Measurements from ENCODE around the gene SUSD3.
A peak's percentile ranks its signal among the peaks of the same experiment; 100 is the strongest.
"Not testable (repeated sequence)": the region's sequence is repeated elsewhere in the genome, so short reads cannot be mapped to it uniquely, and the experiment has no call there.

SUSD3 gene

DNA sequence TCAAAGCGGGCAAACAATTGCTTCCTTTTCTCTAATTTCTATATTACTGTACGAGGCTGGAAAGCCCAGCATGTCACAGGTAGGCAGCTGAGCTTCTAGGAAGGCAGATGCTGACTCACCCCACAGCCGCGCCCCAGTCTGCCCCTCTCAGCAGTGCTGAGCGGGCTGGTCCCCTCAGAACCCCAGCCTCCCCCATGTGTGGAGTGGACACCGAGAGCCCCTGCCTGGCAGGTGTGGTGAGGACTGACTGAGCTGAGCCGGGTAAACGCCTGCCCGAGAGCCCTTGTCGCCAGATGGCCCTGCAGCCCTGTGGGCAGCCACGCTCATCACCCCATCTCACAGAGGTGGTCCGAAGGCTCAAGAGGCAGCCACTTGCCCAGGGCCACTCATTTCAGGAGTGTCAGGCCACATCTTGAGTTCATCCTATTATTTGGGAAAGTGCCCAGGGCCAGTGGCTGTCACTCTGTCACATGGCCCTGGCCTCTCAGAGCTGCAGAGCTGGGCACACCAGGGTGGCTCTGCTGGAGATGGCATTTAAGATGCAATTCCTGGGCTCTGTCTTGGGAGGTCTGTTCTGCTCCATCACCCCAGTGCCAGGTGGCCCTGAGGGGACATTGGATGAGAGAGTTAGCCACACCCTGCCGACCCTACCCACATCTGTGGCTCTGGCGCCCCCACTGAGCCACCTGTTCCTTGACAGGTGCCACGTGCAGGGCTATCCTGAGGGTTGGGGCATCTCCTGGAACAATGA, 50.0 kb downstream of the SUSD3 start:
- DNase-seq (ENCODE audit: insufficient read length, low spot score) (no peak), FAIRE-seq (no peak)

DNA sequence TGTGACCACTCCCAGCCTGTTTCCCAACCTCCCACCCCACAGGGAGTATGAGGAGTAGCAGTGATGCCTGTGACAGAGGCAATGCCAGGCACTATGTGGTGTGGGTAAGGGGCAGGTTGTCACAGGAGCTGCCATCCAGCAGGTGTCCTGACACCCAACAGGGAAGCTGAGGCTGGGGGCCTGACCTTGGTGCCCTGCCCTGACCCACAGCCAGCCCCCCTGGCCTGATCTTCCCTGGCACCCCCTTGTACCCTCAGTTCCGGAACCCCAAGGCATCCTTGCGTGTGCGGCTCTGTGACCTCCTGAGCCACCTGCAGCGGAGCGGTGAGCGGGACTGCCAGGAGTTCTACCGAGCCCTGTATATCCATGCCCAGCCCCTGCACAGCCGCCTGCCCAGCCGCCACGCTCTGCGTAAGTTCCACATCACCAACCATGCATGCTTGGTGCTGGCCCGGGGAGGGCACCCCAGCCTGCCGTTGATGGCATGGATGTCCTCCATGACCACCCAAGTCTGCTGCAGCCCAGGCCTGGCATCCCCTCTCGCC, 51.9 kb downstream of the SUSD3 start:
- DNase-seq (ENCODE audit: insufficient read length, low spot score) (no peak), FAIRE-seq (no peak)

DNA sequence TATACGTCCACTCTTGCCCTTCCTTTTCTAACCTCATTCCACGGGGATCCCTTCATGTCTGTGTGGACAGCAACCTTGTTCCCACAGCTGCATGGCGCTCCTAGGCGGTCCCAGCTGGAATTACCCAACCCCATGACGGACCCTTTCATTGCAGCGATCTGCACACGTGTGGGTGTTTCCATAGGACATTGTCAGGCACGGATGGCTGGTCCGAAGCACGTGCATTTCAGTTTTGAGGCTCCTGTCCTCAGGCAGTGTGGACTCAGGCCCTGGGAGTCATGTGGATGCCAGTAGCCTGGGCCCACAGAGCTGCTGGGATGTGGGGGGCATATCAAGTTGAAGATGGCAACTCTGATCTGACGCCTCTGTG, 52.5 kb downstream of the SUSD3 start:
- FAIRE-seq: no peak
- DNase-seq (ENCODE audit: insufficient read length, low spot score): no peak

DNA sequence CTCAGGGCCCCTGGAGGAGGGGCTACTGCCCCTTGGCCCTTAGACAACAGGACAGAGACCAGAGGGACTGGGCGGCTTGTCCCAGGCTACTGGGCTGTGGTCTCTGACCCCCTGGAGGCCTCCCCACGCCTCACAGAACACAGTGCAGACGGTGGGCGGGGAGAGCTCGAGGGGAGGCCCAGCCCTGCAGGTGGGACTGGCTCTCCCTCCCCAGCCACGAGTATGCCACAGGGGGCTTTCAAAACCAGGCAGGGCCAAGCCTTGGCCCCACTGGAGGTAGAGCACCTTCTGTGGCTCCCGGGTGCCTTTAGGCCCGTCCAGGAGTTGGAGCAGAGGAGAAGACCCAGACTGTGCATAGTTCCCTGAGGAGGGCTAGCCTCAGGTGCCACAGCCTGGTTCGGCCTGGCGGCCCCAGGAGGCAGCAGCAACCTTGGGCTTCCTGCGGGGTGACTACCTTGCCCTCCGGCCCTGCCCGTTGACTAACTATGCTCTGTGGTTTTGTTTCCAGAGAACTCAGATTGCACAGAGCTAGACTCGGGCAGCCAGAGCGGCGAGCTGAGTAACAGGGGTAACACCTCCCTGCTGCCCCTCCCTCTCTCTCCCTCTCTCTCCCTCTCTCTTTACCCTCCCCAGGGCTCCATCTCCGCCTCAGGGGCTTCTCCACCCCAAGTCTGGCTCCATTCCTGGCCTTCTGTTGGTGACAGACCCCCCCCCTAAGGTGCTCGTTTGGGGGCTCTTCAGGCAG, 53.0 kb downstream of the SUSD3 start:
- no peak for DNase-seq (ENCODE audit: insufficient read length, low spot score)
- no peak for FAIRE-seq

DNA sequence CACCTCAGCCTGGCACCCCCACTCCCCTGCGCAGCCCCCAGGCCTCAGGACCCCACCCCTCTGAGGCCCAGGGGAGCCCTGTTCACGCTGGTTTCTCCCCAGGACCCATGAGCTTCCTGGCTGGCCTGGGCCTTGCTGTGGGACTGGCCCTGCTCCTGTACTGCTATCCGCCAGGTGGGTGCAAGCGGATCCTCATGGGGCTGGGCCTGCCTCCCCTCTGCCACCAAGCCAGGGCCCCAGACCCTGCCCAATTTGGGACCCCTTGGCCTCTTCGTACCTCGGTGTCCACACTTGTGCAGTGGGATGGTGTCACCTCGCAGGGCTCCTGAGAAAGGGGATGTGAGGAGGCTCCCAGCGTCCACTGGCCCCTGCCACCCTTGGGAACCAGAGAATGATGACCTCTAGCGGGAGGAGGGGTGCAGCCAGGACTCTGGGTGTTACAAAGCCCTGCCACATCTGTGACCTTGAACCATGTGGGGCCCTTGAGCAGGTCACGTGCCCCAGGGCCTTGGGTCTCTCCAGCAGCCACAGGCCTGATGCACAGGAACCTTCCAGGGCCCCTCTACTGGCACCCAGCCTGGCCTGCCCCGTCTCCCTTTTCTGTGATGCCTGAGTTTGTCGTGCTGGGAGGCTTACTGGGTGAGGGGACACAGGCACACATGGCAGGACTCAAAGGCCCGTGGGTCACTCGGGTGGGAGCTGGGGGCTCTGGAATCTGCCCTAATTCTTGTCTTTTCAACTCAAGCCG, 53.8 kb downstream of the SUSD3 start:
- FAIRE-seq (no peak), DNase-seq (ENCODE audit: insufficient read length, low spot score) (no peak)

DNA sequence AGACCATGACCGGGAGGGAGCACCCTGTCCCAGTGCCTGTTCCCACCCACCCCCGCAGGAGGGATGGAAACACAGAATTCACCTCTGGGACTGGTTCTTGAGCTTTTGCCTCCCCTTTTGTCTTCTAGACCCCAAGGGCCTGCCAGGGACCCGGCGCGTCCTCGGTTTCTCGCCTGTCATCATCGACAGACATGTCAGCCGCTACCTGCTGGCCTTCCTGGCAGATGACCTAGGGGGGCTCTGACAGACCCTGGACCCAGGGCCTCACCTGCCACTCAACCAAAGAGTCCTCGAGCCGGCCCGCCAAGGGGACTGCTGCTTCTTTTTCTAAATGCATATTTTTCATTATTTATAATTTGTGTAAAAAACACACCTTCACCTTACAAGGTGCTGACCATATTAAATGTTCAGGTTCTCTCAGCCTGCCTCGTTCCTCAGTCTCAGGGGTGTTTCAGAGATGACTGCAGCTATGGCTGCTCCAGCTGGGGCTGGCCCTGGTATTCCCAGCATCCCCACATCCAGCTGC, 54.4 kb downstream of the SUSD3 start:
- DNase-seq (ENCODE audit: insufficient read length, low spot score) (no peak), FAIRE-seq (no peak)

DNA sequence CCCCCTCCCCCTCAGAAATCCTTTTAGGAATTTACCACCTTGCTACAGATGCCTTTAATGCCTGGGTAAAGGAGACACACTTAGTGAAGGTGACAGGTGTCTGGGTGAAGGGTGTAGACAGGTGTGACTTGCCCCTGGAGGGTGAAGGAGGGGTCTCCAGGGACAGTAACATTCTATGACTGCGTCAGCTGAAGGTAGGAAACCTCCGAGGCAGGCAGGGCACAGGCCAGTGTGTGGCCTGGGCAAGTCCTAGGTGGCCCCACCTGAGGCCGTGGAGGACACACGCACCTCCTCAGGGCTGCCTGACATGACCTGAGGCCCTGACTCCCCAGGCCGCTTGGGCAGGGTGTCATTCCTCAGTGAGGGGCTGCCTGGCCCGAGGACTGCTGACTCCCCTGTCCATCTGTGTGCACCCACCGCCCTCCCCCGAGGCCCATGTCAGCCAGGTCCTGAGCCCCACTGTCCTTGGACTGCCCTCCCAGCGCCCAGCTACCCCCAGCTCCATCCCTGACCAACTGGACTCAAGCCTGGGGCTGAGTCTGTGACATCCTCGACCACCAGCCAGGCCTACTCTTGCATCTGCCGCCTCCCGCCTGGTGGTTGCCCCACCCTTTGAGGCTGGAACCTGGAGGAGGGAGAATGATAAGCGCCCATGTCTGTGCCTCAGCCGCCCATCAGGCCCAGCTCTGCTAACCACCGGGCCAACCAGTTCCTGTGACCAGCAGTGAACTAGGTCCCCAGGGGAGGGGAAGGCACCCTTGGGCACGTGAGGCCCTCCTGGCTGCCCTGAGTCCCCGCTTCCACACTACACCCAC, 55.9 kb downstream of the SUSD3 start:
- no peak for DNase-seq (ENCODE audit: insufficient read length, low spot score)
- no peak for FAIRE-seq

DNA sequence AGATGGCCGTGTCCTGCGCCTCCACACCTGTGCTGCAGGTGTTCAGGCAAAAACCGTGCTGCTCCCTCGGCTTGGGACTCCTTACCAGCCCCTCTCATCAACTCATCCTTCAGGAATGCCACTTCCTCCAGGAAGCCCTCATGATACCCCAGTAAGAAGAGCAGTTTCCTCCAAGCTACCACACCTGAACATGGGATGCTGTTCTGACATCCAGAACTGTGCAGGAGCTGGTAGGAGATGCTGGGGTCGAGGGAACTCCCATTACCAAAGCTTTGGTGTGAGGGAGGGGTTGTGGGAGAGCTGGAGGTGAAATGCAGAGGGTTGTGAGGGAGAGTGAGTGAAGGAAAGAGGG, 56.5 kb downstream of the SUSD3 start:
- DNase-seq (ENCODE audit: insufficient read length, low spot score) (no peak), FAIRE-seq (no peak)

DNA sequence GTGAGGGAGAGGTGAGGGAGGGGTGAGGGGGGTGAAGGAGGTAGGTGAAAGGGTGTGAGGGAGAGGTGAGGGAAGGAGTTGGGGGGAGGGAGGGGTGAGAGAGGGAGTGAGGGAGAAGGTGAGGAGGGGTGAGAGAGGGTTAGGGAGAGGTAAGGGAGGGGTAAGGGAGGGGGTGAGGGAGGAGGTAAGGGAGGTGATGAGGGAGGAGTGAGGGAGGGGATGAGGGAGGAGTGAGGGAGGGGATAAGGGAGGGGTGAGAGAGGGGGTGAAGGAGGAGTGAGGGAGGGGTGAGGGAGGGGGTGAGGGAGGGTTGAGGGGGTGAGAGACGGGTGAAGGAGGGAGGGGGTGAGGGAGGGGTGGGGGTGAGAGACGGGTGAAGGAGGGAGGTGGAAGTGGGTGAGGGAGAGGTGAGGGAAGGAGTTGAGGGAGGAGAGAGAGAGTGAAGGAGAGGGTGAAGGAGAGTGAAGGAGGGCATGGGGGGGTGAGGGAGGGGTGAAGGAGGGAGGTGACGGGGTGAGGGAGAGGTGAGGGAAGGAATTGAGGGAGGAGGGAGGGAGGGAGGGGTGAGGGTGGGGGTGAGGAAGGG, 57.1 kb downstream of the SUSD3 start:
- no peak for DNase-seq (ENCODE audit: insufficient read length, low spot score)
- FAIRE-seq: no peak

DNA sequence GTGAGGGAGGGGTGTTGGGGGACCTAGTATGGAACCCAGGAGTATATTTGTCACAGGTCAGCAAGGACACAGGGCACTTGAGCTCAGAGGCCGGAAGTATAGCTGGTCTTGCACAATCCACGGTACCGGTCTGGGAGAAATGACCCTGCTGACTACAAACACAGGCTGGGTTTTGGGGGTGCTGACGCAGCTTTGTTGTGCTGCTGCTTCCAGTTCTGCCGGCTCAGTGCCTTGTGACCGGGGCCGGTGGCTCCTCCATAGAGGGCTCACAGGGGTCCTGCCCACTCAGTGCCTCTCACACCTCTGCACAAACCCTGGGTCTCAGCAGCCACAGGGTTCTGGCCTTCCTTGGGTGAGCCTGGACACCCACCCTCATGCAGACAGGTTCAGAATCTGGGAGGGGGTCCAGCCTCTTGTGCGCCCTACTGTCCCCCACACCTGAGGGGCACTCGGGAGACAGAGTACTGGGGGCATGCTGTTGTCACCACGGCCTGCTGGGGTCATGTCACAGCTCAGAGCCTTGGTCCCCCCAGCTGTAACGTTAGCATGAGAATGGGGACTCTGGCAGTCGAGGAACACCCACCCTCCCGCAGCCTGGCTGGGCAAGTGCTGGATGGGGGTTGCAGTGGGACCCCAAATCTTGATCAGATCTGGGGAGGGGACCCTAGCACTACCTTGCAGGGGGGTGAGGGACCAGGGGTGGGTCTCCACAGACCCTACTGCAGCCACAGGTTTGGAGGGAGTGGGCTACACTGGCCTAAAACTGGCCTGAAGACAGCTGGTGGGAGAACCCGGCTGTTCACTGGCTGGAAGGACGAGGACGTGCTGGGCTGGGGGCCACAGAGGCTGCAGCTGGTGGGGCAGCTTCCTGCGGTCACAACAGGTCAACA, 57.8 kb downstream of the SUSD3 start:
- DNase-seq (ENCODE audit: insufficient read length, low spot score): no peak
- no peak for FAIRE-seq

DNA sequence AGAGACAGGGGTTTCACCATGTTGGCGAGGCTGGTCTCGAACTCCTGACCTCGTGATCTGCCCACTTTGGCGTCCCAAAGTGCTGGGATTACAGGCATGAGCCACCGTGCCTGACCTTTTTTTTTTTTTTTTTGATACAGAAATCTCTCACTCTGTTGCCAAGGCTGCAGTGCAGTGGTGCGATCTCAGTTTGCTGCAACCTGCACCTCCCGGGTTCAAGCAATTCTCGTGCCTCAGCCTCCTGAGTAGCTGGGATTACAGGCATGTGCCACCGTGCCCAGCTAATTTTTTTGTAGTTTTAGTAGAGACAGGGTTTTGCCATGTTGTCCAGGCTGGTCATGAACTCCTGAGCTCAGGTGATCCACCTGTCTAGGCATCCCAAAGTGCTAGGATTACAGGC, 59.0 kb downstream of the SUSD3 start:
- FAIRE-seq; DNase-seq (ENCODE audit: insufficient read length, low spot score): not testable (repeated sequence)

DNA sequence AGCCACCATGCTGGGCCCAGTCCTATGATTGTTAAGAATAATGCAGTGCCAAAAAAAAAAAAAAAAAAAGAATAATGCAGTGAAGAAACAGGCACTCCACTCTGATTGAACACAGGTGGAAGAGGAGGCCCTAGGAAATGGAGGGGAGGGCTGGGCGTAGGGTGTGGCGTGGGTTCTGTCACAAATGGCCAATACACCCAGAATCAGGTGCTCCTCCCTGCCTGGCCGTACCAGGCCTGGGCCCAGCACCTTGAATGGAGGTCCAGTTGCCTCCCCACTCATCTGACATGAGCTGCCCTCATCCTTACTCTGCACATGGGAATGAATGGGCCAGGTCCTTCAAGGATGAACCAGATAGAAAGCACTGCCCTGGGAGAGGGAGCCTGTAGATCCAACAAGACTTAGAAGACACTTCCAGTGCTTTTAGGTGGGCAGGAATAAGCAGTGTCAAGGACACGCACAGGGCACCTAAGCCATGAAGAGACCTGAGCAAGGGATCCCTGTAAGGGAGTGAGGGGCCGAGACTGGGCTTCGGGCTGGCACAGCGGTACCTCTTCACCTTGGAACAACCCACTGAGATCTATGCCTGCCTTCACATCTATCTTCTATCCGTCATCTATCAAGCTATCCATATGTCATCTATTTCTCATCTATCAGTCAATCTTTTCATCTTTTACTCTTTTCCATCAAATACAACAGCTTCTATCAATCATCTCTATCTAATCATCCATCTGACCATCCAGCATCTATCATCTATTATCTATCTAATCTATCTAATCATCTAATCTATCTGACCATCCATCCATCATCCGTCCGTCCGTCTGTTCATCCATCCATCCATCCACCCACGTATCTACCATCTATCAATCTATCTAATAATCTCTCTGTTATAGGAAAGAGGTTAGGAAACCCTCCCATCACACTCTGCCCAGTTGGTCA, 59.7 kb downstream of the SUSD3 start:
- no peak for FAIRE-seq

DNA sequence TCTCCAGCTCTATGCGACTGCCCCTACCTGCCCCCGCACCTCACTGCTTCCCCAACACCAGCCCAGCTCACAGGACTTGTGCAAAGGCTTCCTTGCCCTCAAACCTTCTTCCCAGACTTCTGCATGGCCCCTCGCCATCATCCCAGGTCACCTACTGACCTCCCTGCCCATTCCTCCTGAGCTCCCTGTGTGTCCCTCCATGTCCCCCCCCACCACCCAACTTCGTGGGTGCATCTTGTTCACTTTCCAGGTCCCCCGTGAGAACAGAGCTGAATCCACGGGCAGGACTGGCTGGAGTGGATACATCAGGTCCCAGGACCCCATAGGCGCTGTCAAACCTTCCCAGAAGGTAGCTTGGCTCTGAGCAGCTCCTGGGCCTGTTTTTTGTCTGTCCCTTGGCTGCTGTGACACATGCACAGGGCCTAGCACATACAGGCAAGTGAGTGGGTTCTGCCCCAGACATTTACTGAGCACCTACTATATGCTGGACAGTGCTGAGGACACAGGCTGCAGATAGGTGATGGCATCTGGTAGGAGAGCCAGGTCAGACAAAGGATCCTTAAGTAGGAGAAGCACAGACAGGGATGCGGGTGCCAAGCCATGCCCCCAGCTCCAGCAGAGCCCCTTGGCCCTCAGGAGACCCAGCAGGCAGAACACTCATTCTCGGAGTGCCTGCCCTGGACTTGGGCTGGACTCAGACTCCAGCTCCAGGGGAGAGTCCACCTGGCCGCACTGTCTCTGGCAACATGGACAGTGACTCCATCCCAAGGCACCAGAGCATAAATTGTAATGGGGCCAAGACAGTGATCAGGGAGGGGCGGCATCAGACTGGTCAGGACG, 60.6 kb downstream of the SUSD3 start:
- DNase-seq (ENCODE audit: insufficient read length, low spot score) (no peak), FAIRE-seq (no peak)

More for the DNA sequence above, 59.7 kb downstream of the SUSD3 start:
- no peak for DNase-seq (ENCODE audit: insufficient read length, low spot score)

DNA sequence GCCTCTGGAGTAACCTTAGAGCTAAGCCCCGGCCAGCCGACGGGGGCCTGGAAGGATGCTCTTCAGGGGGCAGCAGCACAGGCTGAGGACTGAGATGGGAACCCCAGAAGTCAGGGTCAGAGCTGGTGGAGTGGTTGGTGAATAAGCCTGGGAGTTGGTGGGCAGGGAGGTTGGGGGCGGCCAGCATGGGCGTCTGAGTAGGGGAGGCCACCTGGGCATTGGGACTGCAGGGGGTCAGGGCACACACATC, 61.1 kb downstream of the SUSD3 start:
- no peak for FAIRE-seq

DNA sequence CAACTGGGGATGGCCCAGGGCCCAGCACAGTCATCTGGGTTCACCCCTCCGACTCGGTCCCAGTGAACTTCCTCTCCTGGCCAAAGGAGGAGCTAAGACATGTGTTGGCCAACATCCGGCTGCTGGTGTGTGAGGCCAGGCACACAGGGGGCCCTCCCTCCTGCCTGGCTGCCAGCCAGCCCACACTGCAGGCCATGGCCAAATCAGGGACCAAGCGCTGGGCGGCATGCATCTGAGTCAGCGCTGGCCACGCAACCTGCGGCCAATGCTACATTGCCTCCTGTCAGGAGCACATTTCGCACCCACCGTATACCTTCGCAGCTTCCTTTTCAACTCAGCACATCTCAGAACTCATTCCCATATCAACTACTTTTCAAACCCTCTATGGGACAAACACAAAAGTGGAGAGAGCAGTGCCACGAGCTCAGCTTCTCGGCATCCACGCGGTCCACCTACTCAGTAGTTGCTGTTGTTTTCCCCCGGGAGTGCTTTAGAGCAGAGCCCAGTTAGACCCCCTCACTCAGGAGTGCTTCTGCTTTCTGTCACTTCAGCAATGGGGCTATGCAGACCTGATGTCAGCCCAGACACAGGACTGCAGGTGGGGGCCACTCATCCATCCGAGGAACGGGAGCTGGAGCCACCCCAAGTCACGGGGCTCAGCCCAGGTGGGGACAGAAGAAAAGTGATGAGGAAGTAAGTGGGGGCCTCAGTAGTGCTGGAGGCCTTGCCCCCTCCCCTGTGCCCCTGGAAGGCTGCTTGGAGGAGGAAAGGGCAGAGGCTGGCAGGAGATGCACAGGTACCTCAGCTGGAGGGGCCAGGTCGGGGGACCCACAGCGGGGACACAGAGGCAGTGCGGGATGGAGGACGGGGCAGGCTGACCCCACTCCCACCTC, 61.7 kb downstream of the SUSD3 start:
- DNase-seq (ENCODE audit: insufficient read length, low spot score) (peak; percentile 84), FAIRE-seq (peak; percentile 86)

More for the DNA sequence above, 61.1 kb downstream of the SUSD3 start:
- DNase-seq (ENCODE audit: insufficient read length, low spot score): no peak

DNA sequence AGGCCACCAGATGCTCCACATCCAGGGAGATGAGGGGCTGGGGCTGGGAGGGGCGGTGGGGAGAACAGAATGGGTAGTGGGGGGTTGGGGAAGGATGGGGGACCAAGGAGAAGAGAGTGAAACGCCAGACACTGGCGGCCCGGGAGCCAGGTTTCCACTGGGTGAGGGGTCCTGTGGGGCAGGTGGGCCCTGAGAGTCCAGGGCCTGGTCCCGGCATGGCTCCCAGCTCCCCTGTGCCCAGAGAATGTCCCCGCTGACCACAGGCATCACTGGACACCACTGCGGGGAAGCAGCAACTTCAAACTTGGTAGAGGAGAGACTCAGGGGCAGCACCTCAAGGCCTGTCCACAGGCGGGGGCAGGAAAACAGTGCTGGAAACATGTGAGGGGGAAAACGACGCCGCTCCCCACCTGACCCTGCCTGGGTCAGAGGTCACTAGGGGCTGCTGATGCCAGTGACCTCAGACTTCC, 62.4 kb downstream of the SUSD3 start:
- DNase-seq (ENCODE audit: insufficient read length, low spot score) (no peak), FAIRE-seq (no peak)
